IPS-15b (cell line): Measurements from ENCODE around the gene RNF150.

Experiments
- H3K27me3 ChIP-seq: one replicate; pipeline ENCODE4 v1.6.1; 2013; ENCODE audit warnings: low read length; ENCODE audit not compliant: control insufficient read depth, insufficient read depth
- H3K36me3 ChIP-seq: one replicate; pipeline ENCODE4 v1.6.1; 2013; ENCODE audit warnings: low read length; ENCODE audit not compliant: control insufficient read depth, insufficient read depth
- H3K4me1 ChIP-seq: one replicate; pipeline ENCODE4 v1.6.1; 2013; ENCODE audit warnings: mild to moderate bottlenecking, low read length; ENCODE audit not compliant: control insufficient read depth, insufficient read depth
- H3K4me3 ChIP-seq: one replicate; pipeline ENCODE4 v1.5.1; 2013; ENCODE audit warnings: low read depth, low read length
- H3K9ac ChIP-seq: one replicate; pipeline ENCODE4 v1.6.1; 2013; ENCODE audit warnings: low read depth, mild to moderate bottlenecking, low read length
- H3K9me3 ChIP-seq: one replicate; pipeline ENCODE4 v1.6.1; 2013; ENCODE audit warnings: mild to moderate bottlenecking, low read length; ENCODE audit not compliant: control insufficient read depth, insufficient read depth

The RNF150 gene

DNA sequence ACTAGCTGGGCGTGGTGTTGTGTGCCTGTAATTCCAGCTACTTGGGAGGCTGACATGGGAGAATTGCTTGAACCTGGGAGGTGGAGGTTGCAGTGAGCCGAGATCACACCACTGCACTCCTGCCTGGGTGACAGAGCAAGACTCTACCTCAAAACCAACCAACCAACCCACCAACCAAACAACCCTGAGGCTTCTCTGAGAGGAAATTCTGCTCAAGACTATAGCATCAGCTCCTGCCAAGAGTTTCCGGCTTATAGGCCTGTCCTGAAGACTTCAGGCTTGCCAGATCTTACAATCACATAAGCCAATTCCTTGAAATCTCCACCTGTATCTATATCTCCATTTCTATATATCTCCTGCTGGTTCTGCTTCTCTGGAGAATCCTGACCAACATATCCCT is 203.3 kb downstream of the RNF150 start:
- Histone ChIP-seq H3K9ac (no peak overlapping the region), H3K27me3 (no peaks in the 10 kb centered on the region), H3K4me3 (no peak overlapping the region), H3K4me1 (no peaks in the 10 kb centered on the region), H3K36me3 (no peaks in the 10 kb centered on the region), H3K9me3 (no peaks in the 10 kb centered on the region)

DNA sequence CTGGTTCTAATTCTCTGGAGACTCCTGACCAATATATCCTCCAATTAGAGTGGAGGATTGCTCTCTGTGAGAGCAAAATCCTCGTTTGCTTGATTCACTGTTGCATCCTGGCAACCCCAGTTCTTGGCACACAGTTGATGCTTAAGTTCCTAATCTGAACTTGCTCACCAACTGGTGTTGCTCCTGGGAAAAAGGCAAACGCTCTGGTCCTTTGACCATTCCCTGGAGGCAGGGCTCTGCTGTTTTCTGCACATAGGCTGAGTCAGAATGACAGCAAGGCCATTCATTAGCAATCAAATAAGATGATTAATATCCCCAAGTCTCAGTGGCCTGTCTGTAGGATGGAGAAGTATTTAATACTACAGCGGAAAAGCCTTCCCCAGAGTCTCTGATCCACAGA is 204.4 kb downstream of the RNF150 start:
- Histone ChIP-seq H3K9ac (no peak overlapping the region), H3K36me3 (no peaks in the 10 kb centered on the region), H3K4me3 (no peak overlapping the region), H3K27me3 (no peaks in the 10 kb centered on the region), H3K9me3 (no peaks in the 10 kb centered on the region), H3K4me1 (peaks cover 6% of the 10 kb centered on the region)

DNA sequence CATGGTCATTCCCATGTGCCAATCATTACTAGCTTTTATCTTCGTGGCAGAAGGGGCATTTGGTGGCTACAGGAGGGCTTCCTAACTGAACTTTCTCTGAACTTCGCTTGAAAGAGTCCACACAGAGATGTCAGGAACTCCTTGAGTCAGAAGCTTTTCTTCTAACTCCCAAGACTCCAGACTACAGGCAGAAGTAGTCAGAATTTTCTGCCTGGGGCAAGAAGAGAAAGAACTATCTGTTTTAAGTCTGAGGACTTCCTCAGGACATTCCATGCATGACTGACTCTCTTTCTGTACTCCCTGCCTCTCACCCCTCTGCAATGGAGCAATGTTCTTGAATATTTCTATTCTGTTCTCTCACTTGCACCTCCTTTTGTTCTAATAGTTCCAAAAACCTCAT is 206.6 kb downstream of the RNF150 start:
- H3K36me3 ChIP-seq, result no peaks in the 10 kb centered on the region
- H3K9ac ChIP-seq, result no peak overlapping the region
- peaks cover 6% of the 10 kb centered on the region for H3K4me1 ChIP-seq
- no peak overlapping the region for H3K4me3 ChIP-seq
- H3K9me3 ChIP-seq, result no peaks in the 10 kb centered on the region
- no peaks in the 10 kb centered on the region for H3K27me3 ChIP-seq

DNA sequence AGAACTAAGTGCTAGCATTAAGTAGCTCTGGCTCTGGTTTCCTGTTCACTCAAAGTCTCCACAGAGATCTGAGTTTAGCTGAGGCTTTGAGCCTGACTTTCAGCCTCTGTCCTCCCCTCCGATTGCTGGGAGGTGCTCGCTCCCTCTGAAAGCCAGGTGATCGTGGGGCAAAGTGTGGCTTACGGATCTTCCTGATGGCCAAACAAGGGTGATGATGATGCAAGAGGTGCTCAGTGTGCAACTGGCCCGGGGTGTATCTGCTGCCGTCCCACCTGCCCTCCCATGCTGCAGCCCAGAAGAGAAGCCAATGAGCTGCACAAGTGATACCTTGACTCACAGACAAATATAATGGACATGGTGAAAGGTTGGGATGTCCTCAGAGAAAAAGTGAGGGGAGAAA is 207.9 kb downstream of the RNF150 start:
- H3K4me1 ChIP-seq, result peaks cover 6% of the 10 kb centered on the region
- H3K4me3 ChIP-seq, result no peak overlapping the region

DNA sequence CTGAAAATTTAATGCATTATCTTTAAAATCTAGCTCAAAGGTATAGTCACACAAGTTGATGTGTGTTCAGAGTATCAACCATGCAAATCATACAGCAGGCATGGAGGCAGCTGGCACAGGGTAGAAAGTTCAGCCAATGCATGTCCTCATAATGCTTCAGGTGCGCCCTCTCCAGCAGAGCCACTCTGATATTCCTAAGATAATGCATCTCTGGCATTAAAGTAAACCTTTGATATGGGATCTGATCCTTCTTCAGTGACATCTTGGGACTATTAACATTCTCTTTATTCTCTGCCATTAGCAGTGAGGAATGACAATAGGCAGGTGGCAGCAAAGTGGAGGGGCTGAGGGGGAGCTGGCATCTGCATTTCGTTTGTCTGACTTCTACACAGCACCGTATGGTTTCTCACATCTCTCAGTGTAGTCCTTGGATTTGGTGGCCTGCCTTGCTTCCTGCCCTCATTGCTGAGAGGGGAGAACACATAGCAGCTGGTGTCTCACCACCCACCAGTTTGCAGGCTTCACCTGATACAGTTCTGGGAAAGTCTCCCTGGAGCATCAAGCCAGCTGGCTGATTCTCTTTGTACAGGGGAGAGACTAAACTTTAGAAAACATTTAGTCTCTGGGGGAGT is 208.4 kb downstream of the RNF150 start:
- no peaks in the 10 kb centered on the region for H3K36me3 ChIP-seq
- H3K4me1 ChIP-seq, result peaks cover 6% of the 10 kb centered on the region
- no peaks in the 10 kb centered on the region for H3K9me3 ChIP-seq
- no peak overlapping the region for H3K9ac ChIP-seq
- H3K4me3 ChIP-seq, result no peak overlapping the region
- no peaks in the 10 kb centered on the region for H3K27me3 ChIP-seq

More for the DNA sequence above, 207.9 kb downstream of the RNF150 start:
- Histone ChIP-seq H3K9me3 (no peaks in the 10 kb centered on the region), H3K27me3 (no peaks in the 10 kb centered on the region), H3K36me3 (no peaks in the 10 kb centered on the region), H3K9ac (no peak overlapping the region)

DNA sequence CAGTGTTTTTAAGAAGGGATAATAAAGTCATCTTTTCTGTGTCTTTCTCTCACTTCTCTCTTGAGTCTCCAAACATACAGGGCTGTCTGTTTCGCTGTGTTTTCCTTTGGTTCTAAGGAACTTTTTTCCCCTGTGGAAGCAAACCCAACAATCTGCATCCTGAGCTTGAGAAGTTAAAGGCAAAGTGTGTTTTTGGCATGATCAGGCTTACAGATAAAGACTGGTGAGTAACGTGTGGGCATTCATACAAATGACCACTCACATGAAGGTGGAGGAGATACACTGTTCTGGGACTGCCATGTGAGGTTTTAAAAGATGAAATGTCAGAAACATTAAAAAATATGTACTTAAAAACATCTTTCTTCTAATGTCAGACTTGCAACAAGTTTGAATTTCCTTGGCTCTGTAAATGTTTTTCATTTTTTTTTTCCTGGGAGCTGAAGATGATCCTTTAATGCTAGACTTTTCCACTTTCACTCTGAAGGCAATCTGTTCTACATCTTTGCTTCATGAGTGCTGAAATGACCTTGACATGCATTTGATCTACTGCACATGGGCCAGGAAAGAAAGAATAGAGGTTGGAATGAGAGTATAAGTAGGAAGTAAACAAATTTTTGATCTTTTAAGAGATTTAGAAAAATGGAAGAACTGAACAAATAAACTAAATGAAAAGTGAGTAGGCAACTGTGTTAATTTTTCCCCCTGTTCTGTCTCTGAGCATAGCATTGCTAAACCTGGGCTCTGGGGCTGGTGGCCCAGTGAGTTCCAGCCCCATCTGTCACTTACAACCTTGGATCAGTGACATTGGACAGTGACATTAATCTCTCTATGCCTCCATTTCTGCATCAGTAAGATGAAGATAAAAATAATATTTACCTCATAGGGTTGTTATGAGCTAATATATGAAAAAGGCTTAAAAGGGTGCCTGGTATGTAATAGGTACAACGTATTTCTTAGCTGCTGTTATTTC is 226.0 kb downstream of the RNF150 start:
- no peak overlapping the region for H3K4me3 ChIP-seq
- no peak overlapping the region for H3K9ac ChIP-seq
- no peaks in the 10 kb centered on the region for H3K9me3 ChIP-seq
- no peaks in the 10 kb centered on the region for H3K4me1 ChIP-seq
- H3K36me3 ChIP-seq, result no peaks in the 10 kb centered on the region
- no peaks in the 10 kb centered on the region for H3K27me3 ChIP-seq

DNA sequence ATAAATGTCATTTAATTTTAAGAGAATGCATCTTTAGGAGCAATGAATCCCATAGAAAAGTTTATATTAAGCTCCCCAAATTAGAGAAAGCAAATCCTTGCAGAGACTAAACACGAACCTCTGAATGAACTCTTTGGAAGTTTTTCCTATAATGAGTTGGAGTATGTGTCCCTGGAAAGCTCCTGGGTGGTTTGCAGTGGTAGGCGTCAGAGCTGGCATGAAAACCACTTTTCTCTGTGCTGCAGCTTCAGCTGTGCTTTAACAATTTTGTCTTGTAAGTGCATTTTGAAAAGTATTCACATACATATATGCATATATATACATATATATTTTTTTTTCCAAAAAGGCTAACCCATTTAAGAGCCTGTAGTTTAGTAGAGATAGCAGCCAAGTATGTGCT is 228.4 kb downstream of the RNF150 start:
- H3K27me3 ChIP-seq, result no peaks in the 10 kb centered on the region
- no peak overlapping the region for H3K4me3 ChIP-seq
- H3K36me3 ChIP-seq, result no peaks in the 10 kb centered on the region
- H3K9me3 ChIP-seq, result no peaks in the 10 kb centered on the region
- no peaks in the 10 kb centered on the region for H3K4me1 ChIP-seq
- no peak overlapping the region for H3K9ac ChIP-seq

DNA sequence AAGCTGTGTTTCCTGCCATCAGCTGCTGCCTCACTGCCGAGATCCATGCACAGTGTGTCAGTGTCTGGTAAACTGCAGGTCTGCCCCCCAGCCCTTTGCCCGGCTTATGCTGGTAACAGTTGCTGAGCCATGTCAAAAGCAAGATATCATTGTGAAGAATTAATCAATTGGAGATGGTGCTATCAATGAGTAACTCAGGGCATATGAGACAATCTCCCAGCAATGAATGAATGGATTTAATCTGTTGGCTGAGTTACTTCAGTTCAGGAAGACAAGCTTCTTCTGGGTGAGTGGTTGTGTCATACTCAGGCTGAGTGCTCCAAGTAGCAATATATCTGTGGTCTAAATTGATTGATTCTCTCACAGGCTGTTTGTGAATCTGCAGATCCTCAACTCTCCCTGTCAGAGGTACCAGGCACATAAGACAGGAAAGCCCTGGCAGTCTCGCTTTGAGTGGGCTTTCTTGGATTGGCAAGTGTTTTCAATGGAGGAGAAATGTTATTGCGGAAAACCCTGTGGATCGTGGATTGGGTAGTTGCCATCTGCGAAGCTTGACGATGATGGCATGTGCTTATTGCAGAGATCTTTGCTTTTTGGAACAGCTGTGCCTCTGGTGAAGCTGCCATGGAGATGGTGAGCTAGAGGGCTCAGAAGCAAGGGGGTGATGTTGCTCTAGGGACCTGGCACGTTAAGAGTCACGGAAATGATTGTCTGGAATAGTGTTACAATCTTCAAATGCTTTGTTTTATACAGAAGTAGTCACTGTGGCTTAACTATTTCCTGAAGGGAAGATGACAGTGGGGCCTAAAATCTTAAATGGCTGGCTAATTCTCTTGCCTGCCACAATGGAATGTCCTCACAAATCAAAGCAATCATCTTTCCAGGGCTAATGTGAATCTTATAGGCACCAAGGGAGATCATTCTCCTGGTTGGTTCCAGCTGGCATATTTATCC is 229.5 kb downstream of the RNF150 start:
- Histone ChIP-seq H3K4me1 (no peaks in the 10 kb centered on the region), H3K9ac (no peak overlapping the region), H3K27me3 (no peaks in the 10 kb centered on the region), H3K4me3 (no peak overlapping the region), H3K36me3 (no peaks in the 10 kb centered on the region), H3K9me3 (no peaks in the 10 kb centered on the region)

DNA sequence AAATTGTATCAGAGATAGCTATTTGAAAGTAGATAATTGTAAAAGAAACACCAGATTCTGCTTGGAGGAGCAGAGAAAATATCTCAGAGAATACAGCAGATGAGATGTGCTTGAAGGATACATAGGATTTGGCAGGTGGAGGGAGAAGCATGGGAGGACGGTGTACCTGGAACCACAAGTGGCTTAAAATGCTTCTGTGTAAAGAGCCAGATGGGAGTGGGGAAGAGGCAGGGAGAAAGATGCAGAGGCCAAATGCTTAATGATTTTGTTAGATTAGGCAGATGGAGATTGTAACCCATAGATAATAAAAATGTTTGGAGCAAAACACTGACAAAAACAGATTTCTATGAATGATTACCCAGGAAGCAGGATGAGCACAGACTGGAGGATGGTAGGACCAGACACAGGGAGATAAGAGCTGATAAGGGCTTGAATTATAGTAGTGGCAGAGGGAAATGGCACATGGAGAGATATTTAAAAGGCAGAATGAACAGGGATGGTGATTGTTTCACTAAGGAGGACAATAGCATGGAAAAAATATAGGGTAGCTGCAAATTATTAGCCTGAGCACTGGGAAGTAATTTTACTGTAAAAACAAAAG is 231.4 kb downstream of the RNF150 start:
- Histone ChIP-seq H3K36me3 (no peaks in the 10 kb centered on the region), H3K4me3 (no peak overlapping the region), H3K4me1 (no peaks in the 10 kb centered on the region), H3K27me3 (no peaks in the 10 kb centered on the region), H3K9me3 (no peaks in the 10 kb centered on the region), H3K9ac (no peak overlapping the region)

DNA sequence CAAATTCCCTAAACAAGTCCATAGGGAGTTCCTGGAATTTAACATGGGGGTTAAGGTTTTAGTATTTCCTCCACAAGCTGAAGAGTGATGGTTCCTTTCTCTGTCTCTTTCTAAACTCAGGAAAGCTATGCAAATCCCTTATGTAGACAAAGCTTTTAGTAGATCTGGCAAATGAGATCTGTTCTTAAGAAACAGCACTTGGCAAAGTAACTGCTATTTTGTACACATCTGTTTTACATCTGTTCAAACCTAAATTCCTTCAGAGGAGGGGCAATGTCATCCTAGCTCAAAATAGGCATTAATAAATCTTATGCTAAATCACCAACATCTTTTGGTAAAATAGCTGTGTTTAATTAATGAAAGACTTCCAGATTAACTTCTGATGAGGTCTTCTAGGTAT is 239.3 kb downstream of the RNF150 start:
- no peak overlapping the region for H3K9ac ChIP-seq
- no peaks in the 10 kb centered on the region for H3K36me3 ChIP-seq
- no peaks in the 10 kb centered on the region for H3K9me3 ChIP-seq
- no peaks in the 10 kb centered on the region for H3K27me3 ChIP-seq
- no peak overlapping the region for H3K4me3 ChIP-seq
- no peaks in the 10 kb centered on the region for H3K4me1 ChIP-seq

DNA sequence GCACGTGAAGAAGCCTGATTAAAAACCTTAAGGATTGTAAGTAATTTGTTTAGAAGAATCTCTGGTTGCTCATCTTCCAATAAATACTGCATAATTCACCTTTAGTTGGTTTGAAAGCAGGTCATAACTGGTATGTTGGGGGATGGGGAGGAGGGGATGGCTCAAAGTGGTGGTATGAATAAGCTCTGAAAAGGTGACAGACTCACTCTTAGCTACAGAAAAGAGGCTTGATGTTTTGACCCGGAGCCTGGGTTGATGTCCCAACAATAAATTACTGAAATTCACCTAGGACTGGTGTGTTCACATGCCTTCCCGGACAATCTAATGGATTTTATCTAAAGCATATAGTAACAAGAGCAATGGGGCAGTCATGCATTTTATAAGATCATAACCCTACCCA is 245.2 kb downstream of the RNF150 start:
- Histone ChIP-seq H3K27me3 (no peaks in the 10 kb centered on the region), H3K9ac (no peak overlapping the region), H3K4me1 (no peaks in the 10 kb centered on the region), H3K4me3 (no peak overlapping the region), H3K9me3 (no peaks in the 10 kb centered on the region), H3K36me3 (no peaks in the 10 kb centered on the region)
